ENCODE data around the gene DCAF6. TPM values are rescaled to one million over a fixed set of nuclear protein-coding genes. Genes with fewer than 3 reads are reported as not detected.

Gene DCAF6
- total RNA-seq, 1 donor from 2014 or later = 37.5 TPM

DNA sequence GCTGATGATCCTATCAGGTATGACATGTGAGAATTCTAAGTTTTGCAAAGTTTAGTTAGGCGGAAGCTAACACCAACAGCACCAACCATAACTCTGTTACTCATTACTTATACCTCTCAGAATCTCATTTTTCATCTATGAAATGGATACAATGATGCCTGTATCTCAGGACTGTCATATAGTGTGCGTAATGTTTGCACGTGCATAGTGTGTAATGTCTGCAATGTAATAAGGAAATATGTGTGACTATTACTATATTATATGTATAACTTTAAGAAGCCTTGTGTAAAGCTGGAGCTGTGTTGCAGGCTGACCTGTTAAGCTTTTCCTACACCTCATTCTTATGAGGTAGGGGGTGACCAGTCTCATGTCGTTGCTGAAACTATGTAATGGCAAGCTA, 35.6 kb upstream of the DCAF6 start:
- no peak for DNase-seq (ENCODE audit: low read depth)
- H3K4me3 ChIP-seq (ENCODE audit: low read depth, low read length) = no peak overlapping the region
- TF ChIP-seq, protein P1, sequence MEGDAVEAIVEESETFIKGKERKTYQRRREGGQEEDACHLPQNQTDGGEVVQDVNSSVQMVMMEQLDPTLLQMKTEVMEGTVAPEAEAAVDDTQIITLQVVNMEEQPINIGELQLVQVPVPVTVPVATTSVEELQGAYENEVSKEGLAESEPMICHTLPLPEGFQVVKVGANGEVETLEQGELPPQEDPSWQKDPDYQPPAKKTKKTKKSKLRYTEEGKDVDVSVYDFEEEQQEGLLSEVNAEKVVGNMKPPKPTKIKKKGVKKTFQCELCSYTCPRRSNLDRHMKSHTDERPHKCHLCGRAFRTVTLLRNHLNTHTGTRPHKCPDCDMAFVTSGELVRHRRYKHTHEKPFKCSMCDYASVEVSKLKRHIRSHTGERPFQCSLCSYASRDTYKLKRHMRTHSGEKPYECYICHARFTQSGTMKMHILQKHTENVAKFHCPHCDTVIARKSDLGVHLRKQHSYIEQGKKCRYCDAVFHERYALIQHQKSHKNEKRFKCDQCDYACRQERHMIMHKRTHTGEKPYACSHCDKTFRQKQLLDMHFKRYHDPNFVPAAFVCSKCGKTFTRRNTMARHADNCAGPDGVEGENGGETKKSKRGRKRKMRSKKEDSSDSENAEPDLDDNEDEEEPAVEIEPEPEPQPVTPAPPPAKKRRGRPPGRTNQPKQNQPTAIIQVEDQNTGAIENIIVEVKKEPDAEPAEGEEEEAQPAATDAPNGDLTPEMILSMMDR (conservative IDR thresholded peaks at IDR 0.05; ENCODE audit: low read depth, low read length) = no peak

DNA sequence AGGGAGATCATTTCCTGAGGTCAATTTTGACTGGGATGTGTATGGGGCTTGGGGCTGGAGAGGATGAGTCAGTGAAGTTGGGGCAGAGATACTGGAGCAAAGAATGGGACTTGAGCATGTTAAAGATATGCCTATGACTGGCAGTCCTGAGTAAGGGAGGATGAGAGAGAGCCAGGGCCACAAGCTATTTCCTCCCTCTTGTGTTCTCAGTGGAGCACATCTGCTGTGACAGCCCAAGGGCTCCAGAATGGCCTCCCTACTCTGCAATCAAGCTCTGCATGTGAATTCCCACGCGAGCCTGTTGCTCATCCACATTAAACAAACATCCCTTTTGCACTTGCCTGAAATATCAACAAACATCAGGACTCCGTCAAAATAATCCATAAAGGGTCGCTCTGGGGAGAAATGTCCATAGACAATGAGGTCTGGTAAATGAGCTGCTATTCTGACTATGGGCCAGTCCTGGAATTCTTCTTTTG, 31.8 kb upstream of the DCAF6 start:
- TF ChIP-seq, protein P1 (conservative IDR thresholded peaks at IDR 0.05; ENCODE audit: low read depth, low read length) = no peak
- H3K4me3 ChIP-seq (ENCODE audit: low read depth, low read length) = no peak overlapping the region
- DNase-seq (ENCODE audit: low read depth) = no peak

DNA sequence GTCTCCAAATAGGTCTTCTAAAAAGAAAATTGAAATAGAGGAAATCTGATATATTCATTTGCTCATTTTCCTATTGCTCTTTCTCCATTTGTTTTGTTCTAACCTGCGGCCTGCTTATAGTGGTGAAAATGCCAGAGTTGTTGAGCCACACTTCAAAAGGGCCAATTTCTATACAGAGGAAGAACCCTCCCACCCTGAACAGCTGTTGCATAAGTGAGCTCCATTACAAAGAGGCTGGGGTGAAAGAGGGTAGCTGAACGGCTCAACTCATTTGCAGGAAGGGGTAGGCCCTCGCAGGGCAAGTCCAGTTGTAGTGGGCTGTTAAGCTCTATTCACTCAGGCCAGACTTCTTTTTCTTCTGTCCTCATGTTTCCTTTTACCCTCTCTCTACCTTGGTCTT, 31.3 kb upstream of the DCAF6 start:
- TF ChIP-seq, protein P1 (conservative IDR thresholded peaks at IDR 0.05; ENCODE audit: low read depth, low read length) = no peak
- H3K4me3 ChIP-seq (ENCODE audit: low read depth, low read length) = no peak overlapping the region
- no peak for DNase-seq (ENCODE audit: low read depth)

- TF ChIP-seq, protein P1 (conservative IDR thresholded peaks at IDR 0.05; ENCODE audit: low read depth, low read length) = no peak
- no peak for DNase-seq (ENCODE audit: low read depth)
- H3K4me3 ChIP-seq (ENCODE audit: low read depth, low read length) = no peak overlapping the region
Measured at GRCh38 chr1:167905671-167906070, 30.8 kb upstream of the DCAF6 start.

- DNase-seq (ENCODE audit: low read depth) = no peak
- TF ChIP-seq, protein P1 (conservative IDR thresholded peaks at IDR 0.05; ENCODE audit: low read depth, low read length) = no peak
- no peak overlapping the region for H3K4me3 ChIP-seq (ENCODE audit: low read depth, low read length)
Measured at GRCh38 chr1:167909691-167910180, 26.7 kb upstream of the DCAF6 start.

- DNase-seq (ENCODE audit: low read depth) = no peak
- no peak overlapping the region for H3K4me3 ChIP-seq (ENCODE audit: low read depth, low read length)
- TF ChIP-seq, protein P1 (conservative IDR thresholded peaks at IDR 0.05; ENCODE audit: low read depth, low read length) = no peak
Measured at GRCh38 chr1:167910530-167910929, 26.0 kb upstream of the DCAF6 start.

DNA sequence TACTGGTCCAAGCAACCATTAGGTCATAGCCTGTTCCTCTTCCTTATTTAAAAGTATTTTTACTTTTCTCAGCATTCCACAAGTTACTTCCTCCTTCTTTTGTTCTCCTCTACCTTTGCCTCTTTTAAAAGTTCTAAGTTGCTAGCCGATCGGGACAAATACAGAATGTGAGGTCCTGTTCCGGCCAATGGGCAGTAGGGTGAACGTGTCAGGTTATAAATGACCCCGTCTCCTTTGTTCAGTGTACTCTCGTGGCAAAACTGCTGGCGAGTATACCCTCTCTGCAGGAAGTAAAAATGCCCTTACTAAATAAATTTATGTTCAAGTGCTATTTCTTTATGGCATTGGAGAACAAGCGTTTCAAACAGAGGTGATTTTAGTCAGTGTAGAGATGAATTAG, 25.1 kb upstream of the DCAF6 start:
- H3K4me3 ChIP-seq (ENCODE audit: low read depth, low read length) = no peak overlapping the region
- TF ChIP-seq, protein P1 (conservative IDR thresholded peaks at IDR 0.05; ENCODE audit: low read depth, low read length) = no peak
- DNase-seq (ENCODE audit: low read depth) = no peak
